Erythroblast (primary cell): ENCODE measurements around the gene VSIG8.

ENCODE experiments used
- GATA1 ChIP-seq: IDR thresholded peaks from 2 replicates; pipeline ENCODE4 v1.6.1; 2011; ENCODE audit warnings: low read depth, mild to moderate bottlenecking, control low read depth, low read length, moderate library complexity
- POLR2A ChIP-seq: IDR thresholded peaks from 2 replicates; pipeline ENCODE4 v1.6.1; 2011; ENCODE audit warnings: mild to moderate bottlenecking, low read length

- no peak for TF ChIP-seq POLR2A
- TF ChIP-seq GATA1: no peak
Observed at GRCh38 chr1:159855709-159856108, 6.7 kb downstream of the VSIG8 start.
